ENCODE data around the gene PPP1R1B. TPM values are rescaled to one million over a fixed set of nuclear protein-coding genes. Genes with fewer than 3 reads are reported as not detected.

Gene PPP1R1B
- total RNA-seq, 4 donors from 2014 or later, result 2.7 to 12.2 (median 8.6) TPM

DNA sequence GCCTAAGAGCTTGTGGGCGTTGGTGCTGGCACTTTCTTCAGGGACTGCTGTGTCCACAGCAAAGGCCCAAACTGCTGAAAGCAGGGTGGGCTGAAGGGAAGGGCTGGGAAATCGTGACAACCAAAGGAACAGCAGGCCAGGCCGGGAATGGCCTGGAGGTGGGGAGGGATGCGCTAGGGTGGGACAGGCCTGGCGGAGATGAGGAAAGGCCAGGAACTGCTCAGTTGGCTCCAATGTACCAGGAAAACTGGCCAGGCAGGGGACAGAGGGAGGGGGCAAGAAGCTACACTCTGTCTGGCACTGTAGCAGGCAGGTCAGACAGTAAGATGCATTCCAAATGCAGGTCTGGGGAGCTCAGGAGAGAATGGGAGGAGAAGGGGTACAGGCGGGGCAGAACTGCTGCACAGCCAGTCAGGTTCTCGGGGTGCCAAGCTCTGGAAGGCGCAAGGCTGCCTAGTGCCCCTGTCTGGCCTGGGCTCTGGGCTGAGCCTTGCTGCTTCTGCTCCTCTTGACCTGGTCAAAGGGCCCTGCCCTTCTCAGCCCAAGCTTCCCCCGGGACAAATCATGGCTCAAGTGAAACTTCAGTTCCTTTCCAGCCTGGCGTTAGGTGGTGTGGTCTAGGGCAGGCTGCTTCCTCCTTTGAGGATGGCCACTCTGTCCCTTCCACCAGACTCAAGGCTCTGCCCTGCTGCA, 48.8 kb downstream of the PPP1R1B start:
- H3K4me3 ChIP-seq, result no peak overlapping the region
- no peak for ATAC-seq
- WGBS, 2 donors (ENCODE audit: low coverage in 1 of 2), result 83 to 100% methylated on average over 1 to 2 of the region's 10 CpGs
- peaks cover 15% of the 10 kb centered on the region for H3K27me3 ChIP-seq
- peaks cover 0 to 48% (median 17%) of the 10 kb centered on the region in 3 donors for H3K4me1 ChIP-seq
- H3K36me3 ChIP-seq, result peaks cover 0 to 20% of the 10 kb centered on the region in 2 donors
- H3K27ac ChIP-seq, result peak overlapping the region in 1 of 4 donors; percentile 5
- no peaks in the 10 kb centered on the region for H3K9me3 ChIP-seq
- TF ChIP-seq POLR2A (IDR thresholded peaks at IDR 0.05), result no peak
- no peak for TF ChIP-seq CTCF (IDR thresholded peaks at IDR 0.05)
- TF ChIP-seq EP300 (IDR thresholded peaks at IDR 0.05), result no peak
- no peak for TF ChIP-seq POLR2AphosphoS5 (IDR thresholded peaks at IDR 0.05)

DNA sequence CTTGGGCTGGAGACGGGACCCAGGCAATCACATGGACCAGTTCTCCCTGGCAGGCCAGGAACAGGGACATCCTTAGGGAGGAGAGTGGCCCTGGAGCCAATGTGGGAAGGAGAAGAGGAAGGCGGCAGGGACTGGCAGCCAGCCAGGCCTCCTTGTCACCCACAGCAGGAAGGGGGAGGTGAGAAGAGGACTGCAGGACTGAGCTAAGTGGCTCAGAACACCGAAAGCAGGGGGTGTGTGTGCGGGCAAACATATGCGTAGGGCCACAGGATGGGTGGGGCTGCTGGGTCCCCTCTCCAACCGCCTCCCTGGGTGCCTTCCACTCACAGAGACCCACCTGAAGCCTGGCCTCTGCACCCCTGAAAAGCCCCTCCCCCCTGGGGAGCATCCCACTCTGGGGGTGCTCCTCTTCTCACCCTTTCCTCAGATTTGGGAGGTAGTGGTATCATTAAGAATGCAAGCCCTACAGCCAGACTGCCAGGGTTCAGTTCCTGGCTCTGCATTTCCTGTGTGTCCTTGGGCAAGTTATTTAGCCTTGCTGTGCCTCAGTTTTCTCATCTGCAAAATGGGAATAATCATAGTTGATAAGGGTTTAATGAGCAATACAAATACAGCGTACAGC, 49.6 kb downstream of the PPP1R1B start:
- Histone ChIP-seq H3K27ac (peak overlapping the region in 1 of 4 donors; percentile 5), H3K27me3 (peaks cover 7% of the 10 kb centered on the region), H3K4me3 (no peak overlapping the region), H3K36me3 (peaks cover 0 to 28% of the 10 kb centered on the region in 2 donors), H3K4me1 (peaks cover 0 to 46% (median 17%) of the 10 kb centered on the region in 3 donors), H3K9me3 (no peaks in the 10 kb centered on the region)
- WGBS, 2 donors (ENCODE audit: low coverage in 1 of 2), result 70% methylated on average over 2 of the region's 7 CpGs; no CpG with 5 or more reads in 1 of the 2 donors
- ATAC-seq, result peak; percentile 14
- TF ChIP-seq CTCF (IDR thresholded peaks at IDR 0.05) (no peak), POLR2AphosphoS5 (IDR thresholded peaks at IDR 0.05) (no peak), POLR2A (IDR thresholded peaks at IDR 0.05) (no peak), EP300 (IDR thresholded peaks at IDR 0.05) (no peak)

- no peak for ATAC-seq
- Histone ChIP-seq H3K9me3 (no peaks in the 10 kb centered on the region), H3K27ac (peak overlapping the region in 3 of 4 donors; percentile 55 to 75 (median 70)), H3K4me1 (peaks cover 0 to 38% (median 17%) of the 10 kb centered on the region in 3 donors), H3K4me3 (no peak overlapping the region), H3K27me3 (no peaks in the 10 kb centered on the region), H3K36me3 (peaks cover 0 to 33% of the 10 kb centered on the region in 2 donors)
- WGBS, 2 donors (ENCODE audit: low coverage in 1 of 2), result 46 to 100% methylated on average over 2 to 5 of the region's 8 CpGs
- TF ChIP-seq CTCF (IDR thresholded peaks at IDR 0.05) (no peak), POLR2A (IDR thresholded peaks at IDR 0.05) (no peak), EP300 (IDR thresholded peaks at IDR 0.05) (no peak), POLR2AphosphoS5 (IDR thresholded peaks at IDR 0.05) (no peak)
Measured at GRCh38 chr17:39677072-39677471, 50.3 kb downstream of the PPP1R1B start.

- no peaks in the 10 kb centered on the region for H3K27me3 ChIP-seq
- H3K27ac ChIP-seq, result peak overlapping the region; percentile 4 to 75 (median 62)
- no peaks in the 10 kb centered on the region for H3K9me3 ChIP-seq
- peaks cover 0 to 37% (median 17%) of the 10 kb centered on the region in 3 donors for H3K4me1 ChIP-seq
- H3K4me3 ChIP-seq, result no peak overlapping the region
- H3K36me3 ChIP-seq, result peaks cover 0 to 36% of the 10 kb centered on the region in 2 donors
- WGBS, 2 donors (ENCODE audit: low coverage in 1 of 2), result 29 to 30% methylated on average over 8 to 10 of the region's 13 CpGs
- peak; percentile 52 for ATAC-seq
- TF ChIP-seq POLR2AphosphoS5 (IDR thresholded peaks at IDR 0.05) (no peak), POLR2A (IDR thresholded peaks at IDR 0.05) (no peak), CTCF (IDR thresholded peaks at IDR 0.05) (no peak), EP300 (IDR thresholded peaks at IDR 0.05) (no peak)
Measured at GRCh38 chr17:39677542-39678339, 51.0 kb downstream of the PPP1R1B start.

Measured in gastroesophageal sphincter (tissue), 4 donors.